ENCODE results near the gene IFNAR1. TPM values are rescaled to one million over a fixed set of nuclear protein-coding genes. Genes with fewer than 3 reads are reported as not detected.

Gene IFNAR1
- total and polyA plus RNA-seq, 9 of the 15 experiments (the other 6 are each of a cell fraction or from before 2014, with no cell fraction given), result 8.6 to 31.8 (median 14.8) TPM

DNA sequence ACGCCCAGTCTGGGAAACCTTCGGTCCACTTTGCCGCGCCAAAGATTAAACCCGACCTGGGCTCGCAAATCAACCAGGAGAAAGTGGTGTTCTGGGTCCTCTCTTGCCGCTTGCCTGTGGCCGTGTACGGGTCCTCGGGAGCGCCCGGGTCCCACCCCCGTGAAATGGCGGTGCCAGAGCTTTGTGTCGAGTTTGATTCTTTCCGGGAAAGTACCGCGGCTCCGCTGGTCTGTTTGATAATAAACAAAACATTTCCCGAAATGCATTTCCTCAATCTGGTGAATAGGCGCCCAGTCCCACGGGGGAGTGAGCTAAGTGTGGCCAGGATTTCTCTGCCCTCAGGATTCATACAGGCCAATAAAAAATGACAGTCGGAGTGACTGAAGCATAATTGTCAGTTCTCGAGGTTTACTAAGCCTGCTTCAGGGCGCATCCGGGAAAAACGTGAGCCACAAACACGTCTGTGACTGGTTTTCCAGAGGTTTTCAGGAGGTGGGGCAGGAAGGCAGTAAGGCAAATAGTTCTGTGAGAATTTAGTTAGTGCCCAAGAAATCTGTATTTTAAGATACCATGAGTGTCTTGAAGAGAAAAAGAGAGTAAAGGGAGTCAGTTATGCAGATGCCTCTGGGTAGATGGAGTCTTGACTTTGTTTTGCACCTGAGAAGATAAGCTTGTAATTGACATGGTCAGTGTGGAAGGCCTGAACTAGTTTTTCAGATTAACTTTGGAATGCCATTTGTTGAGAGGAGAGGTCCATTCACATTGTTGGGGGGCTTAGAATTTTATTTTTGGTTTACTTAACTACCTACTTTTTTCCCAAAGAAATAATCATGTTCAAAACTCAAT lies 675 bp downstream of the IFNAR1 start (continued):
- TF ChIP-seq, protein P1, sequence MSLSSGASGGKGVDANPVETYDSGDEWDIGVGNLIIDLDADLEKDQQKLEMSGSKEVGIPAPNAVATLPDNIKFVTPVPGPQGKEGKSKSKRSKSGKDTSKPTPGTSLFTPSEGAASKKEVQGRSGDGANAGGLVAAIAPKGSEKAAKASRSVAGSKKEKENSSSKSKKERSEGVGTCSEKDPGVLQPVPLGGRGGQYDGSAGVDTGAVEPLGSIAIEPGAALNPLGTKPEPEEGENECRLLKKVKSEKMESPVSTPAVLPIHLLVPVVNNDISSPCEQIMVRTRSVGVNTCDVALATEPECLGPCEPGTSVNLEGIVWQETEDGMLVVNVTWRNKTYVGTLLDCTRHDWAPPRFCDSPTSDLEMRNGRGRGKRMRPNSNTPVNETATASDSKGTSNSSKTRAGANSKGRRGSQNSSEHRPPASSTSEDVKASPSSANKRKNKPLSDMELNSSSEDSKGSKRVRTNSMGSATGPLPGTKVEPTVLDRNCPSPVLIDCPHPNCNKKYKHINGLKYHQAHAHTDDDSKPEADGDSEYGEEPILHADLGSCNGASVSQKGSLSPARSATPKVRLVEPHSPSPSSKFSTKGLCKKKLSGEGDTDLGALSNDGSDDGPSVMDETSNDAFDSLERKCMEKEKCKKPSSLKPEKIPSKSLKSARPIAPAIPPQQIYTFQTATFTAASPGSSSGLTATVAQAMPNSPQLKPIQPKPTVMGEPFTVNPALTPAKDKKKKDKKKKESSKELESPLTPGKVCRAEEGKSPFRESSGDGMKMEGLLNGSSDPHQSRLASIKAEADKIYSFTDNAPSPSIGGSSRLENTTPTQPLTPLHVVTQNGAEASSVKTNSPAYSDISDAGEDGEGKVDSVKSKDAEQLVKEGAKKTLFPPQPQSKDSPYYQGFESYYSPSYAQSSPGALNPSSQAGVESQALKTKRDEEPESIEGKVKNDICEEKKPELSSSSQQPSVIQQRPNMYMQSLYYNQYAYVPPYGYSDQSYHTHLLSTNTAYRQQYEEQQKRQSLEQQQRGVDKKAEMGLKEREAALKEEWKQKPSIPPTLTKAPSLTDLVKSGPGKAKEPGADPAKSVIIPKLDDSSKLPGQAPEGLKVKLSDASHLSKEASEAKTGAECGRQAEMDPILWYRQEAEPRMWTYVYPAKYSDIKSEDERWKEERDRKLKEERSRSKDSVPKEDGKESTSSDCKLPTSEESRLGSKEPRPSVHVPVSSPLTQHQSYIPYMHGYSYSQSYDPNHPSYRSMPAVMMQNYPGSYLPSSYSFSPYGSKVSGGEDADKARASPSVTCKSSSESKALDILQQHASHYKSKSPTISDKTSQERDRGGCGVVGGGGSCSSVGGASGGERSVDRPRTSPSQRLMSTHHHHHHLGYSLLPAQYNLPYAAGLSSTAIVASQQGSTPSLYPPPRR (CRISPR knock-in tag; IDR thresholded peaks at IDR 0.05; ENCODE audit: borderline replicate concordance), result no peak
- TF ChIP-seq, protein P2, sequence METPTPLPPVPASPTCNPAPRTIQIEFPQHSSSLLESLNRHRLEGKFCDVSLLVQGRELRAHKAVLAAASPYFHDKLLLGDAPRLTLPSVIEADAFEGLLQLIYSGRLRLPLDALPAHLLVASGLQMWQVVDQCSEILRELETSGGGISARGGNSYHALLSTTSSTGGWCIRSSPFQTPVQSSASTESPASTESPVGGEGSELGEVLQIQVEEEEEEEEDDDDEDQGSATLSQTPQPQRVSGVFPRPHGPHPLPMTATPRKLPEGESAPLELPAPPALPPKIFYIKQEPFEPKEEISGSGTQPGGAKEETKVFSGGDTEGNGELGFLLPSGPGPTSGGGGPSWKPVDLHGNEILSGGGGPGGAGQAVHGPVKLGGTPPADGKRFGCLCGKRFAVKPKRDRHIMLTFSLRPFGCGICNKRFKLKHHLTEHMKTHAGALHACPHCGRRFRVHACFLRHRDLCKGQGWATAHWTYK (CRISPR knock-in tag; IDR thresholded peaks at IDR 0.05), result no peak
- TF ChIP-seq ZNF175 (CRISPR knock-in tag; IDR thresholded peaks at IDR 0.05; ENCODE audit: low read depth), result no peak
- TF ChIP-seq, protein P3, sequence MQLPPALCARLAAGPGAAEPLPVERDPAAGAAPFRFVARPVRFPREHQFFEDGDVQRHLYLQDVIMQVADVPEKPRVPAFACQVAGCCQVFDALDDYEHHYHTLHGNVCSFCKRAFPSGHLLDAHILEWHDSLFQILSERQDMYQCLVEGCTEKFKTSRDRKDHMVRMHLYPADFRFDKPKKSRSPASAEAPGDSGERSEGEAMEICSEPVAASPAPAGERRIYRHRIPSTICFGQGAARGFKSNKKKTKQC (CRISPR knock-in tag; IDR thresholded peaks at IDR 0.05), result no peak
